ENCODE results near the gene PLD6.

The PLD6 gene

DNA sequence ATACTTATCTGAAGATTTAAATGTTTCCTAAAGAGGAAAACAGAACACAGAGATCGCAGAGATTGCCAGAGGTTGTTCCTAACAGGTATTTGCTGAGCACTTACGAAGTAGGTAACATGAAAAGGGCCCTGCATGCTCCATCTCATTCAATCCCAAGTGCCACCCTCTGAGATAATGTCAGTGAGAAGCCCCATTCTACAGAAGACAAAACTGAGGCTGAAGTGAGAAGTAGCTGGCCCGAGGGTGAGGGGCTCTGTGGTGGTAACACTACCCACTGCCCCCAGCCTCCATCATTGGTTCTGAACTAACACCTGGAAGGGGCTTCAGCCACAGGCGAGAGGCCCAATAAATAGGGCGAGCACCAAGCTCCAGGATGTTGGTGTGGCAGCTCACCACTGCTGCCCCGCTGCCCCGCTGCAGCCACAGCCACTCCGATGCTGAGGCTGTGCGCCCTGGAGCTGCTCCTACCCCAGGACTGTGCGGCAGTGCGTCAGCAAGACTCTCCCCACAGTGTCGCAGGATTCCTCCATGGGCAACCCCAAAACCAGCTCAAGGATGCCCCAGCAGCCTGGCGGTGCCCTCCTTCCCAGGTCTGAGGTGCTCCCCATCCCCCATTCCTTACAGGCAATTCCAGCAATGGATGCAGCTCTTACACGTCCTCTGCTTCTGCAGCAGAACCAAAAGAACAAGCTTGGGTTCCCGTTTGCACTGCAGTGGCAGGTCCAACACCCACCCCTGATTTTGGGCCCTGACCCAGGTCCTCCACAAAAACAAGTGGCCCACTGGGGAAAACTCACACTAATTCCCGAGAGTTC, 20.5 kb upstream of the PLD6 start:
- 98% methylated on average over 15 of the region's 16 CpGs for WGBS (ENCODE audit: insufficient coverage)
- ChIA-PET POLR2A (no interaction called here), CTCF (no interaction called here)
- Histone ChIP-seq H3K36me3 (ENCODE audit: control insufficient read depth in 4 of 4, insufficient read depth in 4 of 4, low read length in 3 of 4) (peaks cover 14 to 91% (median 78%) of the 10 kb centered on the region in 4 experiments), H3K4me3 (ENCODE audit: control insufficient read depth in 1 of 7, extremely low read depth in 1 of 7, insufficient read depth in 4 of 7, low read depth in 2 of 7, low read length in 6 of 7) (no peak overlapping the region), H3K27ac (ENCODE audit: insufficient read depth in 1 of 2, low read depth in 1 of 2, low read length in 2 of 2, poor library complexity in 1 of 2, severe bottlenecking in 2 of 2) (no peak overlapping the region), H3K27me3 (replicated peaks in 2 of 5; ENCODE audit: control insufficient read depth in 4 of 5, insufficient read depth in 5 of 5, low read length in 4 of 5) (no peaks in the 10 kb centered on the region), H3K9me3 (ENCODE audit: control extremely low read depth in 1 of 5, control insufficient read depth in 4 of 5, insufficient read depth in 2 of 5, low read depth in 1 of 5, low read length in 4 of 5) (no peaks in the 10 kb centered on the region), H3K4me1 (ENCODE audit: control extremely low read depth in 1 of 4, control insufficient read depth in 4 of 4, insufficient read depth in 4 of 4, low read length in 3 of 4) (no peaks in the 10 kb centered on the region)
- no peak for DNase-seq

DNA sequence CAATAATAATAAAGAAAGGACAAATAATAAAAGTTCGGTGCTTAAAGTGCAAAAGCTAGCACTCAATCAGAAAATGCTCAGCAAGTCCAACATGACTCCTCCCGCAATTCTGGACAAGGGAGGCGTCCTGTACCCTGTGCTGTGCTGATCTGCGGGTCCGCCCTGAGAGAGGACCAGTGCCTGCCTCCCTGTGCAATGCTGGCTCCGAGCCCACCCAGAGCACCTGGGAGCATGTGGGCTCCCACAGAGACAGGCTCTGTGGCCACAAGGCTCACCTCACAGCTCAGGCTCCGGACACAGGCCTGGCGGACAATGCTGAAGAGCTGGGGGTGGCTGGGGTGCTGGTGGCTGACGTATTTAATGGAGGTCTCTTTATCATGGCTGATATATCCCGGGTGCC, 19.8 kb upstream of the PLD6 start:
- Histone ChIP-seq H3K4me3 (ENCODE audit: control insufficient read depth in 1 of 7, extremely low read depth in 1 of 7, insufficient read depth in 4 of 7, low read depth in 2 of 7, low read length in 6 of 7) (no peak overlapping the region), H3K9me3 (ENCODE audit: control extremely low read depth in 1 of 5, control insufficient read depth in 4 of 5, insufficient read depth in 2 of 5, low read depth in 1 of 5, low read length in 4 of 5) (no peaks in the 10 kb centered on the region), H3K36me3 (ENCODE audit: control insufficient read depth in 4 of 4, insufficient read depth in 4 of 4, low read length in 3 of 4) (peaks cover 14 to 91% (median 79%) of the 10 kb centered on the region in 4 experiments), H3K4me1 (ENCODE audit: control extremely low read depth in 1 of 4, control insufficient read depth in 4 of 4, insufficient read depth in 4 of 4, low read length in 3 of 4) (no peaks in the 10 kb centered on the region), H3K27ac (ENCODE audit: insufficient read depth in 1 of 2, low read depth in 1 of 2, low read length in 2 of 2, poor library complexity in 1 of 2, severe bottlenecking in 2 of 2) (no peak overlapping the region), H3K27me3 (replicated peaks in 2 of 5; ENCODE audit: control insufficient read depth in 4 of 5, insufficient read depth in 5 of 5, low read length in 4 of 5) (no peaks in the 10 kb centered on the region)
- ChIA-PET POLR2A (no interaction called here), CTCF (no interaction called here)
- no peak for DNase-seq
- 98% methylated on average over 6 of the region's 10 CpGs for WGBS (ENCODE audit: insufficient coverage)

DNA sequence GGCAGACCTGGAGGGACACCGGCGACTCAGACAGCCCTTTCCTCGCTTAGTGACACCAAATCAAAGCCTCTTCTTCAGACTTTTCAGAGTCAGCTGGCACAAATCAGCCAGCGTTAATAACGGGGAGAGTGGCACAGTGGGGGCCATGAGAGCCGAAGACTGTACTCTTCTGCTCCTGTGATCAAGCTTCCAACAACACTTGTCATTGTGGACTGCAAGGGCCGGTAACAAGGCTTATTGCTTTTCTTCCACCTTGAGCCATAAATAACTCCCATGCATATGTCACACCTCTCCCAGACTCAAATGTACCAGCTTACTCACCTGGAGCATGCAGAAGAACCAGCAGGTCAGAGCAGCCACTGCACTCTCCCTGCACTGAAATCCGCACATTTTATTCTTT, 18.0 kb upstream of the PLD6 start:
- no peaks in the 10 kb centered on the region for H3K4me1 ChIP-seq (ENCODE audit: control extremely low read depth in 1 of 4, control insufficient read depth in 4 of 4, insufficient read depth in 4 of 4, low read length in 3 of 4)
- H3K4me3 ChIP-seq (ENCODE audit: control insufficient read depth in 1 of 7, extremely low read depth in 1 of 7, insufficient read depth in 4 of 7, low read depth in 2 of 7, low read length in 6 of 7), result no peak overlapping the region
- peaks cover 14 to 95% (median 79%) of the 10 kb centered on the region in 4 experiments for H3K36me3 ChIP-seq (ENCODE audit: control insufficient read depth in 4 of 4, insufficient read depth in 4 of 4, low read length in 3 of 4)
- 100% methylated on average over 8 of the region's 8 CpGs for WGBS (ENCODE audit: insufficient coverage)
- POLR2A ChIA-PET, result no interaction called here
- no peaks in the 10 kb centered on the region for H3K27me3 ChIP-seq (replicated peaks in 2 of 5; ENCODE audit: control insufficient read depth in 4 of 5, insufficient read depth in 5 of 5, low read length in 4 of 5)
- DNase-seq, result no peak
- CTCF ChIA-PET, result interaction anchor here (1.1 kb wide), 1 partner anchor 46 kb away, joined by 3 read pairs; no protein-coding TSS in a partner anchor
- no peaks in the 10 kb centered on the region for H3K9me3 ChIP-seq (ENCODE audit: control extremely low read depth in 1 of 5, control insufficient read depth in 4 of 5, insufficient read depth in 2 of 5, low read depth in 1 of 5, low read length in 4 of 5)
- H3K27ac ChIP-seq (ENCODE audit: insufficient read depth in 1 of 2, low read depth in 1 of 2, low read length in 2 of 2, poor library complexity in 1 of 2, severe bottlenecking in 2 of 2), result no peak overlapping the region

DNA sequence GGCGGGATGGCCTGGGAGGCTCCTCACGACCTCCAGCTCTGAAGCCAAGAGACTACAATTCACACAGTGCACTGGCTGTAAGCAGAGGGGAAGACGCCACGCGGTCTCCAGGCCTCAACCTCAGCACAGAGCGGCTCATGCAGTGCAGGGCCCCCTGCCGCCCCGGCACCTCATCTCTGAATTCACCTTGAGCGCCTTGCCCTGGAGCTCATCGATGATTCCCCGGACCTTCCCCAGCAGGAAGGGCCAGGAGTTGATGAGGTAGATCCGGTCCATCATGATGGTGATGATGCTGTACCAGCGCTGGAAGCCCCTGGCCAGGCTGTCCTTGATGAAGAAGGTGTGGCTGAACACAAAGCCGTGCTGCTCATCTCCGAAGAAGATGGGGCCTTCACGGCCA, 17.6 kb upstream of the PLD6 start:
- Histone ChIP-seq H3K4me1 (ENCODE audit: control extremely low read depth in 1 of 4, control insufficient read depth in 4 of 4, insufficient read depth in 4 of 4, low read length in 3 of 4) (no peaks in the 10 kb centered on the region), H3K4me3 (ENCODE audit: control insufficient read depth in 1 of 7, extremely low read depth in 1 of 7, insufficient read depth in 4 of 7, low read depth in 2 of 7, low read length in 6 of 7) (no peak overlapping the region), H3K36me3 (ENCODE audit: control insufficient read depth in 4 of 4, insufficient read depth in 4 of 4, low read length in 3 of 4) (peaks cover 15 to 95% (median 78%) of the 10 kb centered on the region in 4 experiments), H3K9me3 (ENCODE audit: control extremely low read depth in 1 of 5, control insufficient read depth in 4 of 5, insufficient read depth in 2 of 5, low read depth in 1 of 5, low read length in 4 of 5) (no peaks in the 10 kb centered on the region), H3K27ac (ENCODE audit: insufficient read depth in 1 of 2, low read depth in 1 of 2, low read length in 2 of 2, poor library complexity in 1 of 2, severe bottlenecking in 2 of 2) (no peak overlapping the region), H3K27me3 (replicated peaks in 2 of 5; ENCODE audit: control insufficient read depth in 4 of 5, insufficient read depth in 5 of 5, low read length in 4 of 5) (no peaks in the 10 kb centered on the region)
- ChIA-PET CTCF (interaction anchor here (1.1 kb wide), 1 partner anchor 46 kb away, joined by 3 read pairs; no protein-coding TSS in a partner anchor), POLR2A (no interaction called here)
- whole genome bisulfite sequencing (ENCODE audit: insufficient coverage), result 97% methylated on average over 16 of the region's 16 CpGs
- no peak for DNase-seq

DNA sequence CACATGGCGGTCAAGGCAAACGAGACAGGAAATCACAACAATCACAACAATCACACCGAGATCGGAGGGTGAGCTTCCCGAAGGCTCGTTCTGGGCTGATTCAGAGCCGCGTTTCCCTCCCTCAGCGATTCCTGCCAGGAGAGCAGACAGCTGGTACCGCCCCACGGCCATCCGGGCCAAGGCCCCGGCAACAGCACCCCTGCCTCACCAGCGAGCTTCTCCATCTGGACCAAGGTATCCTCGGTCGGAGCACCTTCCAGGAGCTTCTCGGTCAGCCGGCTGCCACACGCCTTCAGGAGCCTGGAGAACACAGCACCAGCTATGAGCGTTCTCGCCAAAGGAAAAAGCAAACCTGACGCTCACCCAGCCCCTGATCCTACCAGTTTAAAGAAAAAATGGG, 15.2 kb upstream of the PLD6 start:
- CTCF ChIA-PET, result no interaction called here
- POLR2A ChIA-PET, result no interaction called here
- Histone ChIP-seq H3K4me3 (ENCODE audit: control insufficient read depth in 1 of 7, extremely low read depth in 1 of 7, insufficient read depth in 4 of 7, low read depth in 2 of 7, low read length in 6 of 7) (no peak overlapping the region), H3K27me3 (replicated peaks in 2 of 5; ENCODE audit: control insufficient read depth in 4 of 5, insufficient read depth in 5 of 5, low read length in 4 of 5) (no peaks in the 10 kb centered on the region), H3K36me3 (ENCODE audit: control insufficient read depth in 4 of 4, insufficient read depth in 4 of 4, low read length in 3 of 4) (peaks cover 14 to 93% (median 77%) of the 10 kb centered on the region in 4 experiments), H3K4me1 (ENCODE audit: control extremely low read depth in 1 of 4, control insufficient read depth in 4 of 4, insufficient read depth in 4 of 4, low read length in 3 of 4) (no peaks in the 10 kb centered on the region), H3K9me3 (ENCODE audit: control extremely low read depth in 1 of 5, control insufficient read depth in 4 of 5, insufficient read depth in 2 of 5, low read depth in 1 of 5, low read length in 4 of 5) (no peaks in the 10 kb centered on the region), H3K27ac (ENCODE audit: insufficient read depth in 1 of 2, low read depth in 1 of 2, low read length in 2 of 2, poor library complexity in 1 of 2, severe bottlenecking in 2 of 2) (no peak overlapping the region)
- 96% methylated on average over 22 of the region's 22 CpGs for WGBS (ENCODE audit: insufficient coverage)
- no peak for DNase-seq

DNA sequence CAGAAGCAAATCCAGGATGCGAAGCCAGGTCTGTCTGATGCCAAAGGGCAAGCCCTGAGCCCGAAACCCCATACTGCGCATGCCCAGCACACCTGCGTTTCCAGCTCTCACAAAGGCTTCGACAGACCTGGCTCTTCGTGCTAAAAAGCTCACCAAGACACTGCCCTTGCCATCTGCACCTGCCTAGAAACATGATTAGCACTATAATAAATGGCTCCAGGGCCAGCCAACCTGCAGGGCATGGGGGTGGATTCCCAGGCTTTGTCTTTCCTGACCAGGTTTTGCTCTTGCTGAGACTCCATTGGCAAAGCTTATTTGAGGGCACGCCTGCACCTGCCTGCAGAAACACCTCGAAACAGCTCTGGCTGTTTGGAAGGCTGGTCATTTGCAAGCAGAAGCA, 14.4 kb upstream of the PLD6 start:
- Histone ChIP-seq H3K27me3 (replicated peaks in 2 of 5; ENCODE audit: control insufficient read depth in 4 of 5, insufficient read depth in 5 of 5, low read length in 4 of 5) (no peaks in the 10 kb centered on the region), H3K9me3 (ENCODE audit: control extremely low read depth in 1 of 5, control insufficient read depth in 4 of 5, insufficient read depth in 2 of 5, low read depth in 1 of 5, low read length in 4 of 5) (no peaks in the 10 kb centered on the region), H3K4me3 (ENCODE audit: control insufficient read depth in 1 of 7, extremely low read depth in 1 of 7, insufficient read depth in 4 of 7, low read depth in 2 of 7, low read length in 6 of 7) (no peak overlapping the region), H3K4me1 (ENCODE audit: control extremely low read depth in 1 of 4, control insufficient read depth in 4 of 4, insufficient read depth in 4 of 4, low read length in 3 of 4) (no peaks in the 10 kb centered on the region), H3K27ac (ENCODE audit: insufficient read depth in 1 of 2, low read depth in 1 of 2, low read length in 2 of 2, poor library complexity in 1 of 2, severe bottlenecking in 2 of 2) (no peak overlapping the region), H3K36me3 (ENCODE audit: control insufficient read depth in 4 of 4, insufficient read depth in 4 of 4, low read length in 3 of 4) (peaks cover 11 to 93% (median 75%) of the 10 kb centered on the region in 4 experiments)
- ChIA-PET CTCF (no interaction called here), POLR2A (interaction anchor here (0.6 kb wide), 1 partner anchor 168 kb away, joined by 3 read pairs; no protein-coding TSS in a partner anchor)
- no peak for DNase-seq
- 89% methylated on average over 7 of the region's 8 CpGs for WGBS (ENCODE audit: insufficient coverage)

DNA sequence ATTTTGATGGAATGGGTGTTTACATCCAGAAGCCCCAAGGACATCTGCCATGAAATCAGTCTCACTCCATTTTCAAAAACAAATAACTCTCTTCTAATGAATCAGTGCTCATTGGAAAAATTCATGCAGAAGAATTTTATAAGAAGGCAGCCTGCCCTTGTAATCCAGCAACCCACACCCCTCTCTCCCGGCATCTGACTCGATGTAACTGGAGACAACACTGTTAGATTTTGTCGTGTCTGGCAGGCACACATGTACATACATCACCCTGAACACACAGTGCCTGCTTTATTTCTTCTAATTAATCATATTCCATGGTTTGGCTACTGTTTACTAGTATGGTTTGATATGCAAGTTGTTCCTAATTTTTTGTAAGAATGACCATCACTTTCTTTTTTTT, 11.9 kb upstream of the PLD6 start:
- H3K4me1 ChIP-seq (ENCODE audit: control extremely low read depth in 1 of 4, control insufficient read depth in 4 of 4, insufficient read depth in 4 of 4, low read length in 3 of 4), result no peaks in the 10 kb centered on the region
- CTCF ChIA-PET, result interaction anchor here (0.6 to 1.3 kb wide), 2 partner anchors 13 to 93 kb away, joined by 3 read pairs; no protein-coding TSS in a partner anchor
- H3K4me3 ChIP-seq (ENCODE audit: control insufficient read depth in 1 of 7, extremely low read depth in 1 of 7, insufficient read depth in 4 of 7, low read depth in 2 of 7, low read length in 6 of 7), result no peak overlapping the region
- H3K9me3 ChIP-seq (ENCODE audit: control extremely low read depth in 1 of 5, control insufficient read depth in 4 of 5, insufficient read depth in 2 of 5, low read depth in 1 of 5, low read length in 4 of 5), result no peaks in the 10 kb centered on the region
- POLR2A ChIA-PET, result no interaction called here
- no peak overlapping the region for H3K27ac ChIP-seq (ENCODE audit: insufficient read depth in 1 of 2, low read depth in 1 of 2, low read length in 2 of 2, poor library complexity in 1 of 2, severe bottlenecking in 2 of 2)
- DNase-seq, result no peak
- H3K27me3 ChIP-seq (replicated peaks in 2 of 5; ENCODE audit: control insufficient read depth in 4 of 5, insufficient read depth in 5 of 5, low read length in 4 of 5), result no peaks in the 10 kb centered on the region
- 100% methylated on average over 3 of the region's 3 CpGs for WGBS (ENCODE audit: insufficient coverage)
- H3K36me3 ChIP-seq (ENCODE audit: control insufficient read depth in 4 of 4, insufficient read depth in 4 of 4, low read length in 3 of 4), result peaks cover 11 to 91% (median 66%) of the 10 kb centered on the region in 4 experiments

Measured in common myeloid progenitor, CD34-positive (primary cell).